SW 1271 (cell line): ENCODE data around the gene CHST13.

Experiments used
- DNase-seq, 2 experiments: peaks; one replicate each; lab custom pipeline; 2025; lab: John Stamatoyannopoulos, UW

The CHST13 gene, protein sequence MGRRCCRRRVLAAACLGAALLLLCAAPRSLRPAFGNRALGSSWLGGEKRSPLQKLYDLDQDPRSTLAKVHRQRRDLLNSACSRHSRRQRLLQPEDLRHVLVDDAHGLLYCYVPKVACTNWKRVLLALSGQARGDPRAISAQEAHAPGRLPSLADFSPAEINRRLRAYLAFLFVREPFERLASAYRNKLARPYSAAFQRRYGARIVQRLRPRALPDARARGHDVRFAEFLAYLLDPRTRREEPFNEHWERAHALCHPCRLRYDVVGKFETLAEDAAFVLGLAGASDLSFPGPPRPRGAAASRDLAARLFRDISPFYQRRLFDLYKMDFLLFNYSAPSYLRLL

DNA sequence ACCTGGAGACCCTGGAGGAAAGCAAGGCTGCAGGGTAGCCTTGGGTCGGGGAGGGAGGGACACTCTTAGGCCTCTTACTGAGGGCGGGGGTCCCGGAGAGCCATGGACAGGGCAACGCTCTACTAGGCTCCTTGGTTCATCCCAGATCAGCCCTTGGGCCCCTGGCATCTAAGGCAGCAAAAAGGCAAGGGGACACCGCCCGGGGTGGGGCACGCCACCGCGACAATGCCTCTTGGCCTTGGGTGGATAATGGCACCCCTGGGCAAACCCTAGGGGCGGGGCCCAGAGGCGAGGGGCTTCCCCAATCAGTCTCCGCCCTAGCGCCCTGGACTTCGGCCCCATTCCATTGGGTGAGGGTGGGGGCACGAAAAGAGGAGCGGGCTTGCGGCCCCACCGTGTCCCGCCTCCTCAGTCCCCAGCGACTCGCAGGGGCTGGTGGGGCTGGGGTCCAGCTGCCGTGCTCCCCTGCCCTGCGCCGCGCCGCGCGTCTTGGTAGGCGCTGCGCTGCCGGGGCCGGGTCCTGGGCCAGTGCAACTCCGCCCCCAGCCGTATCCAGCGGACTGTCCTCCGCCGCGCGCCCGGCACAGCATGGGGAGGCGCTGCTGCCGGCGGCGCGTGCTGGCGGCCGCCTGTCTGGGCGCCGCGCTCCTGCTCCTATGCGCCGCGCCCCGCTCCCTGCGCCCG lies at the start of gene CHST13:
CHST13 (plus strand) TSS at position 411 of the 684 bp plus-strand sequence; CDS start at position 589, 178 bp downstream.
- DNase-seq: peak in 1 of 2 experiments; percentile 23

DNA sequence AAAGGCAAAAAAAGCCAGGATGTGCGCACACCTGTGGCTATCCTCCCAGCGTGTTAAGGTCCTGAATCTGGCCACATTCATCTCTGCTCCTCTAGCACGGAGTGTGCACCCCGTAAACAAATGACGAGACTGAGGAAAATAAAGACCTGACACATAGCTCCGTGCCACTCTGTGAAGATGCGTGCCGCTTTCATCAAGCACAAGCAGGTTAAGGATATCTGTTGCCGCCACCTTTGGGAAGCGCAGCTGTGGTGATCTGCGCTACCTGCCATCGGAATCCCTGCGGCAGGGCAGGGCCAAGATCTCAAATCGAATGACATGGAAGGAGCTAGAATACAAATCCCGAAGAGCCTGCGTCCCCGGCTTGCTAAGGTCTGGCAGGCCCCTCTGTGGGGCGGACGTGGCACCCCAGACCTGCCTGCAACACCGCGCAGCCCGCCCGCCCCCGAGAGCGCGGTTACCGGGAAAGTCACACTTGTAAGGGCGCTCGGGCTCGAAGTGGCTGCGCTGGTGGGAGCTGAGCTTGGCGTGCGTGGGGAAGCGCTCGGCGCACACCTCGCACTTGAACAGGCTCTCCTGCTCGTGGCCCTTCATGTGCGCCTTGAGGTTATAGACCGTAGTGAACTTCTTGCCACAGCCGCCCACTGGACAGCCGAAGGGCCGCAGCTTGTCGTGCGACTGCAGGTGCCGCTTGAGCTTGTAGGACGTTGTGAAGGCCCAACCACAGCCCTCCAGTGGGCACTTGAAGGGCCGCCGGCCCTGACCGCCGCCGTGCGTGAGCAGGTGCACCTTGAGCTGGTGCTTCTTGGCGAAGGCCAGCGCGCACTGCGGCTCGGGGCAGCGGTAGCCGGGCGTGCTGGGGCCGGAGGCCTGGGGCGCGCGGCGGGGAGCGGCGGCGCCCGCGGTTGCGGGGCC lies 49.2 kb upstream of the CHST13 start:
- DNase-seq: peak in 1 of 2 experiments; percentile 33

DNA sequence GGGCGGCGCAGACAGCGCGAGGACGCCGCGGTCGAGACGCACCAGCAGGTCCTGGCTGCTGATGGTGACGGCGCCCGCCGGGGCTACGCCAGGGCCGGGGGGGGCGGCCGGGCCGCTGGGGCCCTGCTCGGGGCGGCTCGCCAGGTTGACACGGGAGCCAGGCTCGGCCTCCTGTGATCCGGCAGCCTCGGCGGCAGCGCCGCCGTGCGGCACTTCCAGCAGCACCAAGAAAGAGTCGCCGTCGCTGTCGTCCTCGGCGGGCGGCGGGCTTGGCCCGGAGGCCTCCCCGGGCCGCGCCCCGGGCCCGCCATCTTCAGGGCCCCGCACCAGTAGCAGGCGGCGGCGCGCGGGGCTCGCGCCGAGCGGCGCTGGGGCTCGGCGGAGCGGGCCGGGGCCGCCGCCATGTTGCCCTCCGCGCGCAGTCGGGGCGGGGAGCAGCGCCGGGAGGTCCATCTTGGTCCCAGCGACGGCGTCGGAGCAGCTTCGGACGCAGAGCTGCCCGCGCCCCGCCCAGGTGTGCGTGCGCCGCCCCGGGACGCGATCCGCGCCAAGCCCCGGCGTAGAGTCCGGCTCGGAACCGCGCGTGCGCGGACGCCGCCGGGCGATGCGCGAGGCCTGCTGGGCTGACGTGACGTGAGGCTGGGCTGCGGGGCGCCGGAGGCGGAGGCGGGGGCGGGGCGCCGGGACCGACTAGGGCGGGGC lies 48.4 kb upstream of the CHST13 start, which contains the start of gene ZXDC:
ZXDC (minus strand) TSS at position 479 of the 702 bp plus-strand sequence; CDS start at position 453, 26 bp downstream.
- DNase-seq: peak; percentile 56 to 90

DNA sequence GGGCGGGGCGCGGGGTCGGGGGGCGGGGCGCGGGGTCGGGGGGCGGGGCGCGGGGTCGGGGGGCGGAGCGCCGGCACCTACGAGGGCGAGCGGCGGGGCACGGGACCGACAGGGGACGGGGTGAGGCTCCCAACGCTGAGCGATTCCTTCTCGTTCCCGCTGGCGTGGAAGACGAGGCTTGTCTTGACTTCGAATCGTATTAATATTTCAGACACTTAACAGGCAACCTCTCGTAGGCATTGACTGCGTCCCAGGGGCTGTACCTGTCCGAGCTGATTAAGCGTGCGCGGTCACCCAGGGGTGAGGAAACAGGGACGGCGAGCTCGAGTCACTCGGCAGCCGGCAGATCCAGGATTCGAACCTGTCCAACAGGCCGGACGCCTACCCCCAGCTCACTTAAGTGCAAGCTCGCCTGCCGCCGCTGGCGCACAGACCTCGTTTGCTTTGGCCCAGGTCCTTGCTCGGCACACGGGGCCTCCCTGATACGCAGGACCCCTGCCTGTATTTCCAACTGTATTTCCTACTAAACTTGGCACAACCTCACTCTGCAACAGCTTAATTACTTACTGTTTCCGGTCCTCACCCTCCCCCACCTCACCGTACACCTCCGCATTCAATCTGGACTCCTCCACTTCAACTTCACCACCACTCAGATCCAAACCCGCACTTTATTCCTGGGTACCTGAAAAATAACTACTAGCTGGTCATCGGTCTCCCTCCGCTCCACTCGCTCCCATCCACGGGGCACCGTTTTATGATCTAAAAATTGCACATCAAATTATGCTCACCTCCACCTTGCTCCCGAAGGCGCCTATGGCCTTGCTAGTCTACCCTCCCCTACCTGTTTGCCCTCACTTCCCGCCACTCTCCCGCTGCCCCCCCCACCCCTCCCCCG lies 47.5 kb upstream of the CHST13 start:
- peak in 1 of 2 experiments; percentile 72 for DNase-seq

DNA sequence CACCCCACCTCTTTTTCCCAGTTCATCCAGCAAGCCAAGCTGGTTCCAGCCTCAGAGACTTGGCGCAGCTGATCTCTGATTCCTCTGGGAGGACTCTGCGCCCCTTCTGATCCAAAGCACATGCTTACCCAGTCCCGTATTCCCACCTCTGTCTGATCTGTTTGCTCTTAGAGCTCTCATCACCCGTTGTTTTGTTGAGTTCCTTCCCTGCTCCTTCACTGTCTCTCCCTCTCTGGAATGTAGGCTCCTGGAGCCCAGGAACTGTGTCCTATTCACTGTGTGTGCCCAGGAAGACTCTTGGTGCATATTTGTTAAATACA lies 46.9 kb upstream of the CHST13 start:
- DNase-seq: no peak

DNA sequence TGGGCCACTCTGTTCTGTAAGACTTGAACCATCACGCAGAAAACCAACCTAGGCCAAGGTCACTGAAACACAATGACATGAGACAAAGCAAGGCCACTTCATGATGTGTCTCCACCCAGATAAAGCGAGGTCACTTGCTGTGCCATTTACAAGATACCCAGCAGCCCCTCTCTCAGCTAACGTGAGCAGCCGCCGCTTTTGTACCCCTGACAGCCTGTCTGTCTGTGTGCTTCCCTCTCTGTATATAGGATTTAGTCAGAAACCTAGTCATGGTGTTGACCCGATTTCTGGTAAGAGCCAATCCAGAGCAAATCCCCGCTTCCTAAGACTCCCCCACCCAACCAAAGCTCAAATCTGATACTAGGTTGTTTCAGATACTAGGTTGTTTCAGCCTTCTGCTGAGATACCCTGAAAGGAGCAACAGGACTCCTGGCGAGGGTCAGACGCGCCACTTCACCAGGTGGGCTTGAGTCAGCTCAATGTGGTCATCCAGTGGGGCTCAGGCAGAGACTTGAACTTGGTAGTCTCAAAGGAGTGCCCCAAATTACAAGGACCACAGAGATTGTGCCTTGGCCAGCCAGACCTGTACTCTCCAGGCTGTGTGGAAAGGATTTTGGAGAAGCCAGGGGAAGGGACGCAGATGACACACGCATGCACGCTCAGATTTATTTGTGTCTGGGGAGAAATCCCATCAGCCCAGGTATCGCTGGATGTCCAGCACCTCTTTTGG lies 45.2 kb upstream of the CHST13 start:
- DNase-seq: no peak

DNA sequence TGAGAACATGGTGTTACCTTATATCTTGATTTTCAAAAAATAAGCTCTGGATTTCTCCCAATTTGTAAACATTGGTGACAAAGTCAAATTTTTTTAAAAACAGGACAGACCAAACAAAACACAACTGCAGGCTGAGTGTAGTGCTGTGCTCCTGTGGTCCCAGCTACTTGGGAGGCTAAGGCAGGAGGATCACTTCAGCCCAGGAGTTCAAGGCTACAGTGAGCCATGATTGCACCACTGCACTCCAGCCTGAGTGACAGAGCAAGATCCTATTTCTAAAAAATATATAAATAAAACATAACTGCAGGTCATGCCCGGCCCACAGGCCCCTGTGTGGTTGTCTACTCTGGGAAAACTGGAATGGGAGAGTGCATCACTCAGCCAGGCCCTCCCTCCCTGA lies 44.3 kb upstream of the CHST13 start:
- DNase-seq: no peak

DNA sequence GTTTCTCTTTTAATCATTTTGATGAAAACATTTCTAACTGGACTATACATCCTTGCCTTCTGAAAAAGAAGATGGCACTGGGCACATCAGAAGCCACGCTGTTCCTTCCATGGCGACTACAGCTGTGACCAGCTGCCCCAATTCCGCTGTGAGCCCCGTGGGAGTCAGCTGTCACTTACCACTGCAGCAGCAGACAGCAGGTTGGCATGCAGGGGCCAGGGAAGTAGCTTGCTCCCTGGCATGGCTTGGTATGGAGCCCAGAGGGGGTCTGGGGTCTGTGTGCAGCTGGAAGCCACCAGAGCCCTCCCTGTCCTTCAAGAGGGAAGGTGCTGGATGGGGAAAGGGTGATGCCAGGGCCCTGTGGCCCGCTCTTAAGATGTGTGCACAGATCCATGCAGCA lies 43.7 kb upstream of the CHST13 start:
- DNase-seq: no peak

DNA sequence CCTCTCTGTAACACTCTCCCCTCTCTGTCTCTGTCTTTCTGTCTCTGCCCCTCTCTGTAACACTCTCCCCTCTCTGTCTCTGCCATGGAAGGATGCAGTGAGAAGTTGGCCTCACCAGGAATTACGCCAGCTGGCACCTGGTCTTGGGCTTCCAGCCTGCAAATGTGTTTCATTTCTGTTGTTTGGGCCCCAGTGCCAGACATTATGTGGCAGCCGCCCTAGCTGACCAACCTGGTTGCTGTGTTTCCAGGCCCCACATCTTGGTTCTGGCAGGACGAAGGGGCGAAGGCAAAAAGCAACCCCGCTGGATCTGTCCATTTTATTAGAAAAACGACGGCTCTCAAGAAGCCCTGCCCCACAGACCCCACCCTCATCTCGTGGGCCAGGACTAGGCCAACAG lies 43.1 kb upstream of the CHST13 start:
- no peak for DNase-seq

DNA sequence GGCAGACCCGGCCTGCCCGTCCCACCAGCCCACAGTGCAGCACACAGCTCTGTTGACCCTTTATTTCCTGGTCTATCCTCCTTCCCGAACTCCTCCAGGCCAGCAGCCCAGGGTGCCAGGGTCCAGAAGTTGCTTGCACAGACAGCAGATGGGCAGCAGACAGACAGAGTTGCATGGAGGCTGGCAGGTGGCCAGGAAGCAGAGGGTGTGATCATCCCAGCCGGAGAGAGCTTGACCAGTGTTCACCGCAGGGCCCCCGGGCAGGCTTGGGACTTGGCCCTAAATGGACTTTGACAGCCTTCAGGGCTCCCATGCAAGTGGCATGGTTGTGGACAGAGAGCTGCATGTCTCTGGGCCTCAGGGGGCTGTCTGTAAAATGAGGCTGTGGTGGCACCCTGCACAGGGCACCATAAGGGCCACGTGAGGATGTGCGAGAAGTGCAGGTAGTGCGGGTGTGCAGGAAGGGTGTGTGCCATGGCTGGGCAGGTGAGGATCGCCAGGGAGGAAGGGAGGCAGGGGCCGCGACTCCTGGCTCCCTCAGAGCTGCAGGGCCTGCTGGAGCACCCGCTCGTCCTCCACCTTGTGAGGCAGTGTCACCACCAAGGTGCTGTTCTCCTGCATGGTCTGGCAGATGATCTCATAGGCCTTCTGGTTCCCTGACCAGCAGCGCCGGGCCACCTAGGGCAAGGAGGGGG lies 42.0 kb upstream of the CHST13 start:
- DNase-seq: no peak

DNA sequence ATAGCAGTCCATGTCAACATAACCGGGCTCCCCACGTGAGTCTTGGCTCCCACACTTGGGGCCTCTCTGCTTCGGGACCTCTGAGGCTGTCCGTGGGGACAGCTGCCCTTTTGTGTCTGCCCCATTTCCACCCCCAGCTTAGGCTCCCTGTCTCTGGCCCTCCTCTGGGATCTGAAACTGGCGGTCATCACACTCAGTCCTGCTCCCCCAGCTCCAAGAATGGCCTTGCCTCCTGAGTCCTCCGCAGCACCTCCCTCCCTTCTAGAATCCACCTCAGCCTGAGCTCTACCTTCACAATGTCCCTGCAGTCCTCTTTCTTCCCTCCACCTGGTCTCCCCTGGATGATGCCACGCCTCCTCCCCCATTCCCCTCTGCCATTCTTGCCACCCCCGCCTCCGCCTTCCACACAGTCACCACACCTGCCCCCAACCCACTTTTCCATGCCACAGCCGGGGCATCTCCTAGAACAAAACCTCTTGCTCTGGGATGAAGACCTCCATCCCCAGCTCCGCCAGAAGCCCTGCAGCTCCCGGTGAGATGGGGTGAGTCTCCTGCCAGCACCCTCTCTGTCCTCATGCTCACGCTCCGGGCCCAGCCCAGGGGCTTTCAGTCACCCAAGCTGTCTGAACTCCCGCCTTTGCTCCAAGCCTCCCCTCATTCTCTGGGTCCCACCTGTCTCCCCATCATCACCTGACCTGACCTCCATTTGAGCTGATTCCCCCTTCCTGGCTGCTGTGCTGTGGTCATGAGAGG lies 41.3 kb upstream of the CHST13 start:
- DNase-seq: no peak

DNA sequence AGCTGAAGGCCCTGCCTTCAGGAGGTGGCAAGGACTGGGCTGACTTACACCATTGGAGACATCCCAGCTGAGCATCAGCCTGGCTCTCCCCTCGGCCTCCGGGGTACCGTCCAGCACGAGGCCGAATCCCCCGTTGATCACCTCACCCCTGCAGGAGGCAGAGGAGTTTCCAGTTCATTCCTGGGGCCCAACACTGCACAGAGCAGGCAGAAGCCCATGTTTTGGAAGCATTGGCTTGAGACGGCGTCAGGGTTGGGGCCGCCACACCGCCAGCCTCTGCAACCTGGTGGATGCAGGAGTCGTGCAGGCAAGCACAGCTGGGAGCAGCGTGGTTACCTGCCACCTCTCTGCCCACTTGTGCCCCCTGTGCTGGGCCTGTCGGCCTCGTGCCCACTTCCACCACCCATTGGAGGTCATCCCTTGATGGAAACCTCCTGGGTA lies 40.6 kb upstream of the CHST13 start:
- no peak for DNase-seq

DNA sequence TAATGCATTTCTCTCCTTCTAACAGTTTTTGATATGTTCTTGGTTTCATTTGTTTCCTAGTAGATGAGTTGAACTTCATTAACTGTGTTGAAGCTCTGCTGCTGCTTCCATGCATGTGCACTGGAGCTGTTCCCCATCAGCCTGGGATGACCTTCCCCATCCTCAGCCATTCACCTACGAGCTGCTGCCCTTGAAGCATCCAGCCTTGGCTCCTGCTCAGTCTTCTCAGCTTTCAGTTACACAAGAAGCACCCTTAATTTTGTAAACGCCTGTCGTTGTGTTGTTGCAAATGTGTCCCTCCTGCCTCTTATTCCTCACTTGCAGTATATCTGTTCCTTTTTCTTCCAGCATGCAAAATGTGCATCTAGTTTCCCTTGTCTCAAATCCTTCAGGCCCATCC lies 39.8 kb upstream of the CHST13 start:
- no peak for DNase-seq

DNA sequence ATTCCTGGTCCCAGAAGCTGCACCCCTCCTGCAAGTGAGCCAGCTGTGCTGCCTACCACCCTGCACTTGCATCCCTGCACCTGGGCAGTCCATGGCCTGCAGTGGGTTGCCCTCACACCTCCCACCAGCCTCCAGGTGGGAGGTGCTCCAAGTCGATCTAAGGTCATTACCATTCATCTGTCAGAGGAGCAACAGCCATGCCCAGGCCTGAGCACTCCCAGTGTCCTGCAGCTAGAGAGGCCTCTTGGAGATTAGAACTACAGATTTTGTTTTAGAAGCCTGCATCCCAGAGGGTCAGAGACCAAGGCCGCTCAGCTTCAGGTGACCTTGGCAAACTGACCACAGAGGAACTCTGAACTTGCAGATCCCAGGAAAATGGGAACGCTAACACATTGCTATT lies 39.3 kb upstream of the CHST13 start:
- DNase-seq: no peak

DNA sequence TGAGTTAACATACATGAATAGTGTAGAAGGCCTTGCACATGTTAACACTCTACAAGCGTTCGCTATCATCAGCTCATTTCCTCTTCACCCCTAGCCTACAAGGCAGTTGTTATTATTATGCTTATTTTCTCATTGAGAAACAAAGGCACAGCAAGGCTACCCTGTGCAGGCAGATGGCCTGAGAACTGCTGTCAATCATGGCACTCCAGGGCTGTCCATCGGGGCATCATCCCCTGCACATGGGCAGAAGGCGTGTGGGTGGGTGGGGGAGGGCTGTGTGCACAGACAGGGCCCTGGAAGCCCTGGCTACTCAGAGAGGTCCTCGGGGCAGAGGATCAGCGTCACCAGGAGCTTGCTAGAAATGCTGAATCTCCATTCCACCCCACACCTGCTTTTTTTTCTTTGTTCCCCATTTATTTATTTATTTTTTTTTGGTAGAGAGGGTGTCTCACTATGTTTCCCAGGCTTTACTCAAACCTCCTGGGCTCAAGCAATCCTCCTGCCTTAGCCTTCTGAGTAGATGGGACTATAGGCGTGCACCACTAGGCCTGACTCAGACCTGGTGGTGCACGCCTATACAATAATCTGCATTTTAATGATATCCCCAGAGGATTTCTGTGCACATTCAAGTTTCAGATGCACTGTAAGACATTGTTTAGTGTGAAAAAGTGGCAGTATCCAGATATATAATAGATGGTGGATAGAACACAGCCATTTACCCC lies 38.6 kb upstream of the CHST13 start:
- no peak for DNase-seq

DNA sequence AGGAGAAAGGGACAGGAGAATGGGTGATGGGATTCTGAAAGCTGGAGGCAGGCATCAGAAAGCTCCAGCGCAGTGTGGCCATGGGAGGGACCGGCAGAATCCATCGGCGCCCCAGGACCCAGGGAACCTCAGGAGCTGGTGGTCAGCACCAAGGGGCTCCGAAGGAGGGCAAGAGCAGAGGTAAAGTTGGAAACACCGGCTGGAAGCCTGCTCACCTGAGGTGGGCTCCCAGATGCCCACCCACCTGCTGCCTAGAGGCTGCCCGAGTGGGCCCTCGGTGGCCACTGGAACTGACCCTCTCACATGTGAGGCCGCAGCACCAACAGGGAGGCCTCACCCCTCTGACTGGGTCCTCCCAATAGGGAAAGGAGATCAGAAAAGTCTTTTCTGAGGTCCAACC lies 38.0 kb upstream of the CHST13 start:
- no peak for DNase-seq

DNA sequence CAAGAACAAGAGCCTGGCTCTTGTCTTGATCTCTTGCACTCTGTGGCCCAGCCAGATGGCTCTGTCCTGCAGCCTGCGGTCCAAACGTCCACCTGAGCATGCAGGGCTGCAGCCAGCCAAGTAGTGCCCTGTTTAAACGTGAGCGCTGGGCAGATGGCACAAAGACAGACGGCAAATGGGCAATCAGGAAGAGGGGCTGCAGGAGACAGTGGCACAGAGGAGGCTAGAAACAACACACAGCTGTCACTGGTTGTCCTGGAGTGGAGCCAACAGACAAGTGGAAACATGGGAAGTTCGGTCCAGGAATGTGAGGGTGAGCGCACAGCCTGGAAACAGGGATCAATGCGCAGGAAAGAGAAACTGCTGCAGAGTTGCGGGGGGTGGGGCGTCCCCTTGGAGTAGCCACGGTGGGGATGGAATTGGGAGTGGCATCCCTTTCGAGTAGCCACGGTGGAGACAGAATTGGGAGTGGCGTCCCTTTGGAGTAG lies 37.6 kb upstream of the CHST13 start:
- DNase-seq: no peak
